GM12874 (cell line): ENCODE measurements around the gene ALDOA.

Experiments used
- TF ChIP-seq, protein P1 (sequence below): IDR thresholded peaks from 2 replicates; pipeline ENCODE4 v1.5.1; 2011; ENCODE audit warnings: low read depth, mild to moderate bottlenecking, control low read depth, low read length, moderate library complexity; ENCODE audit not compliant: insufficient read depth

ALDOA gene

DNA sequence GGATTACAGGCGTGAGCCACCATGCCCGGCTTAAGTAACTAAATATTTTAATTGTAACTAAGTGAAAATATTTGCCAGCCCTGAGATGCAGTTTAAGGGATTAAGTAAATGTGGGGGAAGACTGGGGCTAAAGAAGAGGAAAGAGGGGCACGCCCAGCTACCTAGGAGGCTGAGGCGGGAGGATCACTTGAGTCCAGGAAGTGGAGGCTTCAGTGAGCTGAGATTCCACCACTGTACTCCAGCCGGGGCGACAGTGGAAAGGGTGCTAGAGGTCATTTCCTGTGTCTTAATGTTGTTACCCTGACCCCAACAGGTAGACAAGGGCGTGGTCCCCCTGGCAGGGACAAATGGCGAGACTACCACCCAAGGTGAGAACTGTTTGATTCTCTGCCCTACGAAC lies 2.8 kb downstream of the ALDOA start:
- TF ChIP-seq, protein P1, sequence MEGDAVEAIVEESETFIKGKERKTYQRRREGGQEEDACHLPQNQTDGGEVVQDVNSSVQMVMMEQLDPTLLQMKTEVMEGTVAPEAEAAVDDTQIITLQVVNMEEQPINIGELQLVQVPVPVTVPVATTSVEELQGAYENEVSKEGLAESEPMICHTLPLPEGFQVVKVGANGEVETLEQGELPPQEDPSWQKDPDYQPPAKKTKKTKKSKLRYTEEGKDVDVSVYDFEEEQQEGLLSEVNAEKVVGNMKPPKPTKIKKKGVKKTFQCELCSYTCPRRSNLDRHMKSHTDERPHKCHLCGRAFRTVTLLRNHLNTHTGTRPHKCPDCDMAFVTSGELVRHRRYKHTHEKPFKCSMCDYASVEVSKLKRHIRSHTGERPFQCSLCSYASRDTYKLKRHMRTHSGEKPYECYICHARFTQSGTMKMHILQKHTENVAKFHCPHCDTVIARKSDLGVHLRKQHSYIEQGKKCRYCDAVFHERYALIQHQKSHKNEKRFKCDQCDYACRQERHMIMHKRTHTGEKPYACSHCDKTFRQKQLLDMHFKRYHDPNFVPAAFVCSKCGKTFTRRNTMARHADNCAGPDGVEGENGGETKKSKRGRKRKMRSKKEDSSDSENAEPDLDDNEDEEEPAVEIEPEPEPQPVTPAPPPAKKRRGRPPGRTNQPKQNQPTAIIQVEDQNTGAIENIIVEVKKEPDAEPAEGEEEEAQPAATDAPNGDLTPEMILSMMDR, result no peak

DNA sequence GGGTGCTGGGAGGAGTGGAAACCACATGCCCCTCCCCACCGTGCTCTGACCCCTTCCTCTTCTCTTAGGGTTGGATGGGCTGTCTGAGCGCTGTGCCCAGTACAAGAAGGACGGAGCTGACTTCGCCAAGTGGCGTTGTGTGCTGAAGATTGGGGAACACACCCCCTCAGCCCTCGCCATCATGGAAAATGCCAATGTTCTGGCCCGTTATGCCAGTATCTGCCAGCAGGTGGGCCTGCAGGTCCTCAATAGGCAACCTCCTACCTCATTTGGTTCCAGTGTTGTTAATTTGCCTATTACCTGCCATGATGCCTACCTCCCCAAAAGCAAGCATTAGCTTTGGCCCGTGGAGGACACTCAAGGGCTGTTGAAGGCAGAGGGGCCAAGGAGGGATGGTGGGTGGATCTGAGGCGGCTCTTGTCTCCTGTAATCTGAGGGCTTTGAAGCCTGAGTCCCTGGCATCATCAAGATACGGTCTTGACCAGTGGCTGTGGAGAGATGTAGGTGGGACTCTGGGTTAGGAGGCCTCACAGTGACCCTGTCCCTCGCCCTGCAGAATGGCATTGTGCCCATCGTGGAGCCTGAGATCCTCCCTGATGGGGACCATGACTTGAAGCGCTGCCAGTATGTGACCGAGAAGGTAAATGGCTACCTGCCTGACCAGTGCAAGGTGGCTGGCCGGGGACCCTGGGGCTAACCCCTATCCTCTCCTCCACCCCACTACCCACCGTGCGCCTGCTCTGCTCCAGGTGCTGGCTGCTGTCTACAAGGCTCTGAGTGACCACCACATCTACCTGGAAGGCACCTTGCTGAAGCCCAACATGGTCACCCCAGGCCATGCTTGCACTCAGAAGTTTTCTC lies 3.4 kb downstream of the ALDOA start:
- TF ChIP-seq, protein P1, result peak; percentile 54

DNA sequence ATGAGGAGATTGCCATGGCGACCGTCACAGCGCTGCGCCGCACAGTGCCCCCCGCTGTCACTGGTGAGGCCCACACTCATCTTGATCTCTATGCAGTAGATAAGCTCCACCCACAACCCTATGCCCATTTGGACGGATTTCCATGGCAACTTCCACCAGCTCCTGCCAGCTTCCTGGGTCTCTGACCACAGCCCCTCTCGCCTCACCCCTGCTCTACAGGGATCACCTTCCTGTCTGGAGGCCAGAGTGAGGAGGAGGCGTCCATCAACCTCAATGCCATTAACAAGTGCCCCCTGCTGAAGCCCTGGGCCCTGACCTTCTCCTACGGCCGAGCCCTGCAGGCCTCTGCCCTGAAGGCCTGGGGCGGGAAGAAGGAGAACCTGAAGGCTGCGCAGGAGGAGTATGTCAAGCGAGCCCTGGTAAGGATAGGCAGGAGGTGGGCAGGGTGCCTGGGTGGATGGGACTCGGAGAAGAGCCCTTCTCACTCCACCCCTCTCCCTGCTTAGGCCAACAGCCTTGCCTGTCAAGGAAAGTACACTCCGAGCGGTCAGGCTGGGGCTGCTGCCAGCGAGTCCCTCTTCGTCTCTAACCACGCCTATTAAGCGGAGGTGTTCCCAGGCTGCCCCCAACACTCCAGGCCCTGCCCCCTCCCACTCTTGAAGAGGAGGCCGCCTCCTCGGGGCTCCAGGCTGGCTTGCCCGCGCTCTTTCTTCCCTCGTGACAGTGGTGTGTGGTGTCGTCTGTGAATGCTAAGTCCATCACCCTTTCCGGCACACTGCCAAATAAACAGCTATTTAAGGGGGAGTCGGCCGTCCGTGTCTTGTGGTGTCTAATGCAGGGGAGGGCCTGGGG lies 4.3 kb downstream of the ALDOA start:
- TF ChIP-seq, protein P1, result no peak

DNA sequence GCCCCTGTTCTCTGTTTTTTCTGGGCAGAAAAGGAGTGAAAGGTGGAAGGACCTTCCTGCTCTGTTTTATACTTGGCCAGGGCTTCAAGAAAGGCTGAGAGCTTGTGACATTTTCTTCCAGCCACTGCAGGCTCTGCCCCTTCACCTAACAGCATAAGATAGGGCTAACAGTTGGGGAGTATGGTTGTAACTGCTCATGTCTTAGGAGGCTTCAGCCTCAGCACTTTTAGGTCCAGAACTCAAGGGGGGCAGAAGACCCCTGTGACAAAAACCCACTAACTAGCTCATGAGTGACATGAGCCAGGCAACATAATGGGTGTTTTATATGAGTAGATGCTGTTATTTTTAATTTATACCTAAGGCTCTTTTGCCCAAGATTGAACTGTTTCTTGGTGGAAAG lies 4.9 kb downstream of the ALDOA start:
- TF ChIP-seq, protein P1, result no peak

DNA sequence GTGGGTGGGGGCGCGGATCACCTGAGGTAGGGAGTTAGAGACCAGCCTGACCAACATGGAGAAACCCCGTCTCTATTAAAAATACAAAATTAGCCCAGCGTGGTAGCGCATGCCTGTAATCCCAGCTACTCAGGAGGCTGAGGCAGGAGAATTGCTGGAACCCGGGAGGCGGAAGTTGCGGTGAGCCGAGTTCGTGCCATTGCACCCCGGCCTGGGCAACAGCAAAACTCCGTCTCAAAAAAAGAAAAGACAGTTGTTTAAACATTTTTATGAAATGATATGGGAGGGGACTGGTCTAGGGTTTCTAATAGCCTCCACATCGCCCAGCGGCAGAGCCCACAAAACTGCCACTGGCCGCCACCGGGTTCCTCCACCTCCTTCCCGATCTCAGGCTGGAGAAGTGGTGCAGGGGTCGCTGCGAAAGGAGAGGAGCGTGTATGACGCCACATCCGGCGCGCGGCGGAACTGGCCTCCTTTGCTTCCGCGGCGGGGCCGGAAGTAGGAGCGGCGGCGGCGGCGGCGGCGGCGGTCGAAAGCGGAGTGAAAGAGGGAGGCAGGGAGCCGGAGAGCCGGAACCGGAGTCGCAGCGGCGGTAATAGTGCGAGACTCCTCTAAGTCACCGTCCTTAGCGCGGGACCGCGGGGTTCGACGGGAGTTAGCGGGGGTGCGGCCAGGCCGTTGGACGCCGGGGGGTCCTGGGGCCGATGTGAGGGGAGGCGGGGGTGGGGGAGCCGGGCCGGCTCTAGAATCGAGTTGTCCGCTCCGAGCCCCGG lies 10.1 kb downstream of the ALDOA start, which contains the start of gene PPP4C:
TSS of gene PPP4C (plus strand) at position 492 of the 773 bp plus-strand sequence. CDS start 384 bp downstream, outside the sequence.
- TF ChIP-seq, protein P1, result no peak

DNA sequence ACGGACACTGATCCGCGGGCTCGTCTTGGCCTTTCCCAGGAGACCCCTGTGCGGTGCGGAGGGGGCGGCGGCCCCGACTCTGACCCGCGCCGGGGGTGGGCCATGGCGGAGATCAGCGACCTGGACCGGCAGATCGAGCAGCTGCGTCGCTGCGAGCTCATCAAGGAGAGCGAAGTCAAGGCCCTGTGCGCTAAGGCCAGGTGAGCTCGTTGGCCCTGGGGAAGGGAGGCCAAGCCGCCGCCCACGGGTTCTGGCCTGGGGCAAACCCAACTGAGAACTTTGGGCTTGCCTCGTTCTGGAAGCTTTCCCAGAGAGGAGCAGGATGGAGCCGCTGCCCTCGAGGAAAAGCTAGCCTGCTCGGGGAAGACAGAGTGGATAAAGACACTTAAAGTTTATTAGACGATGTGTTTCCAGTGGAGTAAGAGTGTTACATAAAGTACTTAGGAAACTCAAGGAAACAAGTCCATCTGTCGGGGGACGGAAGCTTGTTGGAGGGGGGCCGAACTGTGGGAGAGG lies 10.8 kb downstream of the ALDOA start:
- TF ChIP-seq, protein P1, result no peak
